Omental fat pad (tissue), 4 donors: ENCODE results near the gene HELZ2. TPM values are rescaled to one million over a fixed set of nuclear protein-coding genes. Genes with fewer than 3 reads are reported as not detected.

Experiments
- ATAC-seq: fragments of 150-250 bp; one replicate; pipeline ENCODE4 v1.9.1; 2016; ENCODE audit warnings: mild to moderate bottlenecking, moderate library complexity; ENCODE audit not compliant: low FRiP score
- DNase-seq: peaks from one replicate; pipeline ENCODE4 v3.0.0-alpha.2; 2019; ENCODE audit warnings: low spot score
- total RNA-seq, 4 donors: library from RNA; depleted of rRNA; stranded (reverse); fragments of >200 nt; gene quantifications; one replicate each; pipeline ENCODE4 v1.1.0, GENCODE V29; 2016
- TF ChIP-seq, protein P1 (sequence below), 3 donors: fragments of 450-650 bp; IDR thresholded peaks; one replicate each; pipeline ENCODE4 v1.5.1; 2016 to 2017; ENCODE audit warnings: antibody characterized with exemption in 3 of 3, mild to moderate bottlenecking in 3 of 3, moderate library complexity in 2 of 3

HELZ2 gene
- total RNA-seq, 4 donors from 2014 or later, result 12.1 to 58.1 (median 31.8) TPM

DNA sequence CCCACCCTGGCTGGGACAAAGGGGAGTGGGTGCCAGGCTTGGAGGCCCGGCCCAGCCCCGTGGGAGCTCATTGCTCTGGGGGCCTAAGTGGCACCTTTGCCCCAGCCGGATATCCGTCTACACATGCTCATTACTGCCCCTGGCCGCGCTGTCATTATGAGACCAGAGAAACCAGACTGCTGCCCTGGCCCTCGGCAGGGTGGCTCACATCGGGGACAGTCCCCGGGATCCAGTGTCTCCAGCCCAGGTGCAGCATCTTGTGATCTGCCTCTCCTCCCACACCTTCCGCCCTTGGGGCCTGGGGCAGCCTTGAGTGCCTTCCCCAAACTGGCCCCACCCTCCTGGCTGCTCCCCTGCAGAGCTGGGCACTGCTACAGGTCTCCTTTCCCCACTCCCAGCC, 31.3 kb downstream of the HELZ2 start:
- ATAC-seq, result no peak
- DNase-seq, result no peak

DNA sequence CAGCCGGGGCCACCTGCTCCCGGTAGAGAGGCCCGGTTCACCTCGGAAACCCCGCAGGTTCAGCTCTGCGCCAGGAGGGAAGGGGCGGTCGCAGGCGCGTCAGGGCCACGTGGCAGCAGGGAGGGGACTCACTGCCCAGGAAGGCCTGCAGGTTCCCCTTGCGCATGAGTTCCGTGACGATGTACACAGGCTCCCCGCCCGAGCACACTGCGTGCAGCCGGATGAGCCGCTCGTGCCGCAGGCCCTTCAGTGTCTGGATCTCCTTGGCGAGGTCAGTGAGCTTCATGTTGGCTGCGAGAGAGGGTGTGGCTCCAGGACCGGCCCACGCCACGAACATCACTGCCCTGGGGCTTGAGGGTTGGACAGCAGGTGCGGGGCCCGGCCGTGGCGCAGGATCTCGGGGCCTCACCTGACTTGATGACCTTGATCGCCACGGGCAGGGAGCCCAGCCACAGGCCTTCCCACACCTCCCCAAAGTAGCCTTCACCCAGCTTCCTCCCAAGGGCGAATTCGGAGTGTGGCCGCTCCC, 31.9 kb downstream of the HELZ2 start:
- no peak for ATAC-seq
- no peak for DNase-seq
- TF ChIP-seq, protein P1, sequence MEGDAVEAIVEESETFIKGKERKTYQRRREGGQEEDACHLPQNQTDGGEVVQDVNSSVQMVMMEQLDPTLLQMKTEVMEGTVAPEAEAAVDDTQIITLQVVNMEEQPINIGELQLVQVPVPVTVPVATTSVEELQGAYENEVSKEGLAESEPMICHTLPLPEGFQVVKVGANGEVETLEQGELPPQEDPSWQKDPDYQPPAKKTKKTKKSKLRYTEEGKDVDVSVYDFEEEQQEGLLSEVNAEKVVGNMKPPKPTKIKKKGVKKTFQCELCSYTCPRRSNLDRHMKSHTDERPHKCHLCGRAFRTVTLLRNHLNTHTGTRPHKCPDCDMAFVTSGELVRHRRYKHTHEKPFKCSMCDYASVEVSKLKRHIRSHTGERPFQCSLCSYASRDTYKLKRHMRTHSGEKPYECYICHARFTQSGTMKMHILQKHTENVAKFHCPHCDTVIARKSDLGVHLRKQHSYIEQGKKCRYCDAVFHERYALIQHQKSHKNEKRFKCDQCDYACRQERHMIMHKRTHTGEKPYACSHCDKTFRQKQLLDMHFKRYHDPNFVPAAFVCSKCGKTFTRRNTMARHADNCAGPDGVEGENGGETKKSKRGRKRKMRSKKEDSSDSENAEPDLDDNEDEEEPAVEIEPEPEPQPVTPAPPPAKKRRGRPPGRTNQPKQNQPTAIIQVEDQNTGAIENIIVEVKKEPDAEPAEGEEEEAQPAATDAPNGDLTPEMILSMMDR (IDR thresholded peaks at IDR 0.05), result no peak

More for the DNA sequence above, 31.3 kb downstream of the HELZ2 start:
- TF ChIP-seq, protein P1 (IDR thresholded peaks at IDR 0.05), result no peak

DNA sequence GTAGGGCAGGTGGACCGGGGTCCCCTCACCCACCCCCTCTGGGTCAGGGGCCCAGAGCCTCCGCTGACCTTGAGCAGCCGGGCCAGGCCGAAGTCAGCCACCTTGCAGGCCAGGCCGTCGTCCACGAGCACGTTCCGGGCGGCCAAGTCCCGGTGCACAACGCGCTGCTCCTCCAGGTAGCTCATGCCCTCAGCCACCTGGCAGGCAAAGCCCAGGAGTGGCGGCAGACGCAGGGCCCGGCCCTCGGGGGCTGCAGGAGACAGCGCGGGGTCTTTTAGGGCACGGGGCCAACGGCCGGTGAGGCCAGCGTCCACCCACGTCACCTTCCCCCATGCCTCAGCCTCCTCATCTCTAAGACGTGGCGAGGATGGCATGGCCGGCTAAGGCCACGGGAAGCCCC, 32.7 kb downstream of the HELZ2 start:
- no peak for DNase-seq
- TF ChIP-seq, protein P1 (IDR thresholded peaks at IDR 0.05), result no peak
- no peak for ATAC-seq

DNA sequence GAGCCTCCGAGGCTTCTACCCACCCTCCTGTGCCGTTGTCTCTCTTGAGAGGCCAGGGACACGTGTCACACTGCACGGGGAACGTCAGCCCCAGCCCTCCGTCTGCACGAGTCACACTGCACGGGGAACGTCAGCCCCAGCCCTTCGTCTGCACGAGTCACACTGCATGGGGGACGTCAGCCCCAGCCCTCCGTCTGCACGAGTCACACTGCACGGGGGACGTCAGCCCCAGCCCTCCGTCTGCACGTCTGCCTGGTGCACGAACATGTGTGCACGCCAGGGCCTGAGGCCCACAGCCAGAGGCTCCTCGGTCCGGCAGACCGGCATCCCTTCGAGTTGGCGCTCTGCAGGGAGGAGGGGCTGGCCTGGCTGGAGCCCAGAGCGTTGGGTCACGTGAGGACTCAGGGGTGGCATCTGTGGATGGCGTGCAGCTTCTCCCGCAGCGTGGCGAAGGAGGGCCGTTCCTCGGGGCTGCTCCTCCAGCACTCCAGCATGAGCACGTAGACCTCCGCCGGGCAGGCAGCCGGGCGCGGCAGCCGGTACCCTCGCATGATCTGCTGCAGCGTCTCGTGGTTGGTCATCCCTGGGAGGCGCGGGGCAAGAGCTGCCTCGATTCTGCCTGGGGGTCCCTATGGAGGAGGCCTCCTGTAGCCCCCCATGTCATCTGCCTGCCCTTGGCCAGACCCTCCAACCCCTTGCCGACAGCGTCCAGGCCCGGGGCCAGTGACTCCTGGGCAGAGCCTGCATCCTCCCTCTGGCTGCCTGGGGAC, 33.4 kb downstream of the HELZ2 start:
- no peak for ATAC-seq
- TF ChIP-seq, protein P1 (IDR thresholded peaks at IDR 0.05), result no peak

DNA sequence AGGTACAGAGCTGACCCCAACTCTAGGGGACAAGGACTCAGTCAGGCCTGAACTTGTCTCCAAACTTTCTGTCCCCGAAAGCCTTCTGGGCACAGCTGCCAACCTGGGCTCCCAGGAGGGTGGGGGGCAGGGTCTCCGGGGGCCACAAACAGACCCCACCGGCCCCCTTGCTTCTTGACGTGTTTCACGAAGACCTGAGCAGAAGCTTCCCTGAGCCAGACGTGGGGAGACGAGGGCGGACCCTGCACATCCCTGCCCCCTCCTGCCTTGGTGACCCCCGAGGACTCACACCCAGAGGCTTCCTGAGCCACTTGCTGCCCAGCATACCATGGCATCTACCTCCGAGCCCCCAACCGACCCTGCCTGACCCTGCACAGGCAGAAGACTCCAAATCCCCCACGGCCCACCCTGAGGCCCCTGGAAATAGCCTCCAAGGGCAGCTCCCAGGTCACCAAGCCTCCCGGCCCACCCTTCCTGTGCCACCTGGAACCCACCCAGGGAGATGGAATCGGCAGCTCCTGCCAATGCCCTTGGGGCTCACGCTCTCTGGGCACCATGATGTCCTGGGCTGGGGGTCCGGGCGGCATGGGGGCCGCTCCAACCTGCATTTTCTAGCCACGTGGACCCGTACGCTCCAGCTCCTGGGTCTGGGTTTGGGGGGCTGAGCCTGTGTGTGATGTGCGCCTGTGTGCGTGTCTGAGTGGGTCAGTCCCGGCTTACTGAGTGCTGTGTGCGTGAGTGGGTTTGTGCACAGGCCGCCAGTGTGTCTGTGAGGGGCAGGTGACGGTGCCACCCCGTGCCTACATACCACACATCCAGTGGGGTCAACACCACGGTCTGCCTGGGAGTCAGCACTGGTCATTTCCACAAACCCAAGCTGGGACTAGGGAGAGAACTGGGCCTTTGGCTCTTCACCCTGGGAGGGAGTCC, 34.3 kb downstream of the HELZ2 start:
- no peak for DNase-seq
- no peak for ATAC-seq
- TF ChIP-seq, protein P1 (IDR thresholded peaks at IDR 0.05), result no peak

More for the DNA sequence above, 33.4 kb downstream of the HELZ2 start:
- no peak for DNase-seq

DNA sequence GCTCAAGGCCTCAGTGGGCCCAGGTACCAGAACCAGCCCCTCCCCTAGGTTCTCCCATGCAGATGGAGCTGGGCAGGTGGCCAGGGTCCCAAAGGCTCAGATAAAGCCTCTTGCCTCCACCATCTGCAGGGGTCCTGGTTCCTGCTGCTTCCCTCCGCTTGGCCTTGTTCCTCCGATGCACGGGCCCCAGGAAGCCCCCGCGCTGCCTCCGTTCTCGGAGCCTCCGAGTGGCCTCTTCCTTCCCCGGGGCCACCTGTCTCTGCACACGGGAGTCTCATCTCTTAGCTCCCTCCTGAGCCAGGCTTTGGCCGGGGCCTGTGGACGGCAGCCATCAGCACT, 35.0 kb downstream of the HELZ2 start:
- TF ChIP-seq, protein P1 (IDR thresholded peaks at IDR 0.05), result no peak
- ATAC-seq (no peak), DNase-seq (no peak)
